ENCODE data around the gene NXT1.

DNA sequence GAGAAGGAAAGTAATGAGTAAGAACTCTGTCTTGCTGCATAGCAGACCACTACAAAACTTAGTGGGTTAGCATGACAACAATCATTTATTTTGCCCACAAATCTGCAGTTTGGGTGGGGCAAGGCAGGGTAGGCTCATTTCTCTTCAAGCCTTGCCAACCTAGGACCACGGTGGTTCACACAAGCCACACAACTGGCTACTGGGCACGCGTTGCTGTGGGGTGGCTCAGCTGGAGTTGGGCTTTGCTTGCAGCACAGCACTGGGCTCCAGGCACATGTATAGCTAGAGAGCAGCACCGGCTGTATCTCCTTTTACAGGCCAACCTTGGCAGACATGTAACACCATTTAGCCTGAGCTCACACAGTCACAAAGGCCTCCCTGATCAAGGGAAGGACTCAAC, 4.6 kb upstream of the NXT1 start:
- TF ChIP-seq POLR2AphosphoS5 (IDR thresholded peaks at IDR 0.05; ENCODE audit: low read depth, low read length) (no peak), POLR2A (IDR thresholded peaks at IDR 0.05; ENCODE audit: low read depth, low read length) (no peak), POU2F2 (IDR thresholded peaks at IDR 0.05; ENCODE audit: low read depth, low read length) (no peak), TAF1 (IDR thresholded peaks at IDR 0.05; ENCODE audit: low read depth, low read length) (no peak), SPI1 (IDR thresholded peaks at IDR 0.05; ENCODE audit: low read depth, low read length) (no peak), PAX5 (IDR thresholded peaks at IDR 0.05; ENCODE audit: insufficient read depth, low read length, severe bottlenecking) (no peak)

All from GM12891 (cell line).